ENCODE data around the gene FNDC3B.

DNA sequence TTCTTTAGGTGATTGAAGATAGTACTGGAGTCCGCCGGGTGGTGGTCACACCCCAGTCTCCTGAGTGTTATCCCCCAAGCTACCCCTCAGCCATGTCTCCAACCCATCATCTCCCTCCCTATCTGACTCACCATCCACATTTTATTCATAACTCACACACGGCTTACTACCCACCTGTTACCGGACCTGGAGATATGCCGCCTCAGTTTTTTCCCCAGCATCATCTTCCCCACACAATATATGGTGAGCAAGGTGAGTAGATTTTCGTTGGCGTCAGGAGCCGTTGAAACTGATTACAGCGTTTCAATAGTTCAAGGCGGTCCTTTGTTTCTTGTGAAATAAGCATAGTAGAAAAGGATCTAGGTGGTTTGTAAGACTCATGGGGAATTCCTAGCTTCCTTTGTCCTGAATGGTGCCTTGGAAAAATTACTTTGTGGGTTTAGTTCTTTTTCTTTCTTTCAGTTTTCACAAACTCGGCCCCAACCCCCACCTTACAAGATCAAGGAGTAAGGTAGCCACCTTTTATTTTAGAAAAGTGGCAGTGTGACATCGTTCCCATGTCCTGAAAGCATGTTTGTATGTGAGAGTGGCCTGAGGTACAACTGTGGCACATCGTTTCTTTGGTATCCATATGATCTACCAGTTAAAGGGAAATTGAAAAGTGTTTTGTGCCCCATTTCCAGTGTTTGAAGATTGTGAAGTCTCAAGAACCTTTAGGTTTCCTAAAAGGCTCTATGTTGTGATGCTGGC lies 208.3 kb downstream of the FNDC3B start:
- TF ChIP-seq, protein P1, sequence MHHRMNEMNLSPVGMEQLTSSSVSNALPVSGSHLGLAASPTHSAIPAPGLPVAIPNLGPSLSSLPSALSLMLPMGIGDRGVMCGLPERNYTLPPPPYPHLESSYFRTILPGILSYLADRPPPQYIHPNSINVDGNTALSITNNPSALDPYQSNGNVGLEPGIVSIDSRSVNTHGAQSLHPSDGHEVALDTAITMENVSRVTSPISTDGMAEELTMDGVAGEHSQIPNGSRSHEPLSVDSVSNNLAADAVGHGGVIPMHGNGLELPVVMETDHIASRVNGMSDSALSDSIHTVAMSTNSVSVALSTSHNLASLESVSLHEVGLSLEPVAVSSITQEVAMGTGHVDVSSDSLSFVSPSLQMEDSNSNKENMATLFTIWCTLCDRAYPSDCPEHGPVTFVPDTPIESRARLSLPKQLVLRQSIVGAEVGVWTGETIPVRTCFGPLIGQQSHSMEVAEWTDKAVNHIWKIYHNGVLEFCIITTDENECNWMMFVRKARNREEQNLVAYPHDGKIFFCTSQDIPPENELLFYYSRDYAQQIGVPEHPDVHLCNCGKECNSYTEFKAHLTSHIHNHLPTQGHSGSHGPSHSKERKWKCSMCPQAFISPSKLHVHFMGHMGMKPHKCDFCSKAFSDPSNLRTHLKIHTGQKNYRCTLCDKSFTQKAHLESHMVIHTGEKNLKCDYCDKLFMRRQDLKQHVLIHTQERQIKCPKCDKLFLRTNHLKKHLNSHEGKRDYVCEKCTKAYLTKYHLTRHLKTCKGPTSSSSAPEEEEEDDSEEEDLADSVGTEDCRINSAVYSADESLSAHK (tag by site-specific recombination; IDR thresholded peaks at IDR 0.05): no peak
- TF ChIP-seq, protein P2, sequence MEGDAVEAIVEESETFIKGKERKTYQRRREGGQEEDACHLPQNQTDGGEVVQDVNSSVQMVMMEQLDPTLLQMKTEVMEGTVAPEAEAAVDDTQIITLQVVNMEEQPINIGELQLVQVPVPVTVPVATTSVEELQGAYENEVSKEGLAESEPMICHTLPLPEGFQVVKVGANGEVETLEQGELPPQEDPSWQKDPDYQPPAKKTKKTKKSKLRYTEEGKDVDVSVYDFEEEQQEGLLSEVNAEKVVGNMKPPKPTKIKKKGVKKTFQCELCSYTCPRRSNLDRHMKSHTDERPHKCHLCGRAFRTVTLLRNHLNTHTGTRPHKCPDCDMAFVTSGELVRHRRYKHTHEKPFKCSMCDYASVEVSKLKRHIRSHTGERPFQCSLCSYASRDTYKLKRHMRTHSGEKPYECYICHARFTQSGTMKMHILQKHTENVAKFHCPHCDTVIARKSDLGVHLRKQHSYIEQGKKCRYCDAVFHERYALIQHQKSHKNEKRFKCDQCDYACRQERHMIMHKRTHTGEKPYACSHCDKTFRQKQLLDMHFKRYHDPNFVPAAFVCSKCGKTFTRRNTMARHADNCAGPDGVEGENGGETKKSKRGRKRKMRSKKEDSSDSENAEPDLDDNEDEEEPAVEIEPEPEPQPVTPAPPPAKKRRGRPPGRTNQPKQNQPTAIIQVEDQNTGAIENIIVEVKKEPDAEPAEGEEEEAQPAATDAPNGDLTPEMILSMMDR (tag by site-specific recombination; IDR thresholded peaks at IDR 0.05): no peak
- TF ChIP-seq GLI2 (tag by site-specific recombination; IDR thresholded peaks at IDR 0.05; ENCODE audit: borderline replicate concordance, low read depth) (no peak), RBAK (tag by site-specific recombination; IDR thresholded peaks at IDR 0.05) (no peak), ZBTB48 (tag by site-specific recombination; IDR thresholded peaks at IDR 0.05) (no peak), ZNF433 (tag by site-specific recombination; IDR thresholded peaks at IDR 0.05; ENCODE audit: low read depth) (no peak), ZNF529 (tag by site-specific recombination; IDR thresholded peaks at IDR 0.05; ENCODE audit: insufficient replicate concordance) (no peak), ZNF558 (tag by site-specific recombination; IDR thresholded peaks at IDR 0.05) (no peak), MYNN (tag by site-specific recombination; IDR thresholded peaks at IDR 0.05; ENCODE audit: borderline replicate concordance) (no peak), ZNF660 (tag by site-specific recombination; IDR thresholded peaks at IDR 0.05) (no peak), ZNF549 (tag by site-specific recombination; IDR thresholded peaks at IDR 0.05) (no peak), BCL11B (tag by site-specific recombination; IDR thresholded peaks at IDR 0.05; ENCODE audit: low read depth) (no peak)
- TF ChIP-seq, protein P3, sequence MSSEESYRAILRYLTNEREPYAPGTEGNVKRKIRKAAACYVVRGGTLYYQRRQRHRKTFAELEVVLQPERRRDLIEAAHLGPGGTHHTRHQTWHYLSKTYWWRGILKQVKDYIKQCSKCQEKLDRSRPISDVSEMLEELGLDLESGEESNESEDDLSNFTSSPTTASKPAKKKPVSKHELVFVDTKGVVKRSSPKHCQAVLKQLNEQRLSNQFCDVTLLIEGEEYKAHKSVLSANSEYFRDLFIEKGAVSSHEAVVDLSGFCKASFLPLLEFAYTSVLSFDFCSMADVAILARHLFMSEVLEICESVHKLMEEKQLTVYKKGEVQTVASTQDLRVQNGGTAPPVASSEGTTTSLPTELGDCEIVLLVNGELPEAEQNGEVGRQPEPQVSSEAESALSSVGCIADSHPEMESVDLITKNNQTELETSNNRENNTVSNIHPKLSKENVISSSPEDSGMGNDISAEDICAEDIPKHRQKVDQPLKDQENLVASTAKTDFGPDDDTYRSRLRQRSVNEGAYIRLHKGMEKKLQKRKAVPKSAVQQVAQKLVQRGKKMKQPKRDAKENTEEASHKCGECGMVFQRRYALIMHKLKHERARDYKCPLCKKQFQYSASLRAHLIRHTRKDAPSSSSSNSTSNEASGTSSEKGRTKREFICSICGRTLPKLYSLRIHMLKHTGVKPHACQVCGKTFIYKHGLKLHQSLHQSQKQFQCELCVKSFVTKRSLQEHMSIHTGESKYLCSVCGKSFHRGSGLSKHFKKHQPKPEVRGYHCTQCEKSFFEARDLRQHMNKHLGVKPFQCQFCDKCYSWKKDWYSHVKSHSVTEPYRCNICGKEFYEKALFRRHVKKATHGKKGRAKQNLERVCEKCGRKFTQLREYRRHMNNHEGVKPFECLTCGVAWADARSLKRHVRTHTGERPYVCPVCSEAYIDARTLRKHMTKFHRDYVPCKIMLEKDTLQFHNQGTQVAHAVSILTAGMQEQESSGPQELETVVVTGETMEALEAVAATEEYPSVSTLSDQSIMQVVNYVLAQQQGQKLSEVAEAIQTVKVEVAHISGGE (tag by site-specific recombination; conservative IDR thresholded peaks at IDR 0.05; ENCODE audit: low read depth): no peak
- TF ChIP-seq, protein P4, sequence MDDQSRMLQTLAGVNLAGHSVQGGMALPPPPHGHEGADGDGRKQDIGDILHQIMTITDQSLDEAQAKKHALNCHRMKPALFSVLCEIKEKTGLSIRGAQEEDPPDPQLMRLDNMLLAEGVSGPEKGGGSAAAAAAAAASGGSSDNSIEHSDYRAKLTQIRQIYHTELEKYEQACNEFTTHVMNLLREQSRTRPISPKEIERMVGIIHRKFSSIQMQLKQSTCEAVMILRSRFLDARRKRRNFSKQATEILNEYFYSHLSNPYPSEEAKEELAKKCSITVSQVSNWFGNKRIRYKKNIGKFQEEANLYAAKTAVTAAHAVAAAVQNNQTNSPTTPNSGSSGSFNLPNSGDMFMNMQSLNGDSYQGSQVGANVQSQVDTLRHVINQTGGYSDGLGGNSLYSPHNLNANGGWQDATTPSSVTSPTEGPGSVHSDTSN (CRISPR knock-in tag; IDR thresholded peaks at IDR 0.05): no peak
